WTC11 (cell line): ENCODE results near the gene MS4A2.

Experiments
- ATF1 ChIP-seq: sonication (generic); formaldehyde crosslinking; IDR thresholded peaks from 2 replicates; pipeline ENCODE4 v1.8.1; 2023; ENCODE audit warnings: mild to moderate bottlenecking, moderate library complexity, missing genetic modification reagents
- CTCF ChIP-seq: fragments of 200-600 bp; IDR thresholded peaks from 2 replicates; pipeline ENCODE4 v1.8.0; 2022; ENCODE audit warnings: antibody characterized with exemption
- E2F1 ChIP-seq: sonication (generic); formaldehyde crosslinking; IDR thresholded peaks from 2 replicates; pipeline ENCODE4 v1.8.0; 2022; ENCODE audit warnings: mild to moderate bottlenecking, missing genetic modification reagents
- ELF4 ChIP-seq: sonication (generic); formaldehyde crosslinking; IDR thresholded peaks from 2 replicates; pipeline ENCODE4 v1.8.1; 2022; ENCODE audit warnings: low read depth, mild to moderate bottlenecking, moderate library complexity, missing genetic modification reagents
- IRF2 ChIP-seq: sonication (generic); formaldehyde crosslinking; IDR thresholded peaks from 2 replicates; pipeline ENCODE4 v1.8.0; 2022; ENCODE audit warnings: low read depth, missing genetic modification reagents, borderline replicate concordance
- MAX ChIP-seq: sonication (generic); formaldehyde crosslinking; IDR thresholded peaks from 2 replicates; pipeline ENCODE4 v1.8.0; 2022; ENCODE audit warnings: mild to moderate bottlenecking, missing genetic modification reagents
- SP1 ChIP-seq: sonication (generic); formaldehyde crosslinking; conservative IDR thresholded peaks from 2 replicates; pipeline ENCODE4 v1.8.1; 2022; ENCODE audit warnings: missing genetic modification reagents
- STAT6 ChIP-seq: sonication (generic); formaldehyde crosslinking; conservative IDR thresholded peaks from 2 replicates; pipeline ENCODE4 v1.8.1; 2023; ENCODE audit warnings: mild to moderate bottlenecking, low read depth, missing genetic modification reagents, moderate library complexity

GRCh38 chr11:60088364-60088763 is at the start of gene MS4A2:
- TF ChIP-seq SP1 (no peak), CTCF (no peak), E2F1 (no peak), STAT6 (no peak), ATF1 (CRISPR knock-in tag) (no peak), ELF4 (CRISPR knock-in tag) (no peak), IRF2 (CRISPR knock-in tag) (no peak), MAX (CRISPR knock-in tag) (no peak)
